Stimulated activated CD8-positive, alpha-beta memory T cell treated with anti-CD3 and anti-CD28 coated beads, Interleukin-7, amount 100 ng/mL, for 4 hours (primary cell): ENCODE measurements around the gene HAP1.
"Not testable (repeated sequence)": the region's sequence is repeated elsewhere in the genome, so short reads cannot be mapped to it uniquely, and the experiment has no call there.

Experiments used
- DNase-seq, 2 donors: peaks; one replicate each; pipeline ENCODE4 v3.0.0-alpha.2; 2020; ENCODE audit warnings: low read depth in 2 of 2

Gene HAP1

DNA sequence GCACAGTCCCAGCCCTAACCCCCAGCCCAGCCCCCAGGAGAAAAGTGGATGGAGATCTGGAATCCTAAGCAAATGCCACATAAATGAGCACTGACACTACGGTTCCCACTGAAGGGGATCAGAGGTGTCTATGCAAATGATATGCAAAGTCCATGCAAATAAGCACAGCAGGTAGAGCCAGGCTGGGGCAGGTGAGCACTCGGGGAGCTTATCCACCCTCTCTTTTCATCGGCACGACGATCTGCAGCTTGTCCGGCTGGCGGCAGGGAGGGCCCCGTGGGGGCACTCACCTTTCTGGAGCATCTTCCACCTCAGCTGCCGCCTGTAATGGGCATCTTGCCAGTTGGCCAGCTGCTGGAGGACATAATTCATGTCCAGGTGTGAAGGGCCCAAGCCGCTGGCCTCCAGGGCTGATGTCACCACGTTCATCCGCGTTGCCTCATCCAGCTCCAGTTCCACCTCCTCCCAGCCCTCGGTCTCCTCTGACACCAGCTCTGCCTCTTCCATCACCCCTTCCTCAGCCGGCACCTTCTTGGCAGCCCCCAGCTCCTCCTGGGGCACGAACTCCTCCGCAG is 9.9 kb downstream of the HAP1 start:
- DNase-seq = no peak

DNA sequence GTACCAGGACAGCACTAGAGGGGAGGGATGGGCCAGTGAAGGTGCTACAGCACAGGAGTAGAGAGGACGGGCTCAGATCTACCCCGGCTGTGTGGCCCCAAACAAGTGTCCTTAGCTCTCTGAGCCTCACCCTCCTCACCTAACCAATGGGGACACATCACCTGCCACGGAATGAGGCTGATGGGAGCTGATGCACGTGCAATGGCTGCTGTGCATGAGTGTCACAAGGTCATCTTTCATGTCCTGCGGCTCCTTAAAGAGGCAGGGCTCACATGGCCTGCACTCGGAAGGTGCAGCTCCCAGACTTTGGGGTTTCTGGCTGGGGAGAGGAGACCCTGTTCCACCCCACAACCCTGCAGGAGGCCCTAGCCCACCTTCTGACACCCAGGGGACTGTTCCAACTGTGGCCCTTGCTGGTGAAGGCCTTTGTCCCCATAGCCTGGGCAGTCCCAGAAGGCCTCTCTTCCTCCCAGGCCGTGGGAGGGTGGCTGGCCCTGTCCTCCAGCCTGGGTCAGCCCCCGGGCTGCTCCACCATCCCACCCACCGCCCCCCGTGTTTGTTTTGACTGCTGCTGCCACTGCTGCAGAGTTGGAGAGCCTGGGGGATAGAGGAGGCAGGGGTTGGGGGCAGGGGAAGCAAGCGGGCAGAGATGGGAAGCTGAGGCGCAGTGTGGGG is 10.5 kb downstream of the HAP1 start:
- no peak for DNase-seq

DNA sequence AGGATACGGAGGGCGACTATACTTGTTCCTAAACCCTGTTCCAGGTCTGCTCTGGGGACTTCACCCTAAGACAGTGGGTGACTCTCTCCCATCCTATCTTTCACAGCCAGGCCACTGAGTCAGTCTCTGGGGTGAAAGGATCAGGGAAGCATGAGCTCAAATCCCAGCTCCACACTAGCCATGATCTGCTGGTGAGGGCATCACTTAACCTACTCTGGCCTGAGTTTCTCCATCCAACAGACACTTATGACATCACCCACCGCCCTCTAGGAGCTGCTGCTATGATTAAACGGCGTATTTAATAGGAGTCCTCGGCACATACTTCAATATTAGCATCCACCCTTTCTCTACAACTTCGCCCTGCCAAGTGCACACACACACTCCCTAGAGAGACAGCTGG is 12.2 kb downstream of the HAP1 start:
- no peak for DNase-seq

DNA sequence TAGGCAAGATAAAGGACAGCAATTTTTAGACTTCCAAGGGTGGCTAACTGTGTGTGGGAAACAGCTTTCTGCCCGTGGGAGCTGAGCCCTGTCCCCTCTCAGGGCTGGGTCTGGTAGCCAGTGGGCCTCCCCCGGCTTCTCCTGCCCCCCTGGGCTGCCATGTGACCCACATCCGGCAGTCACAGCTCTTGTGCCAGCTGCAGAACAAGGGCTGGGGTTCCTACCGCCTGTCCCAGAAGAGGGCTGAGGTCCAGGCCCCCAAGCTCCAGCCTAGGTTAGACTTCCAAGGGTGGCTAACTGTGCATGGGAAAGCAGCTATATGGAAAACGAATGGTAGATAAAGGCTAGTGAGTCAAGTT is 16.2 kb downstream of the HAP1 start:
- no peak for DNase-seq

DNA sequence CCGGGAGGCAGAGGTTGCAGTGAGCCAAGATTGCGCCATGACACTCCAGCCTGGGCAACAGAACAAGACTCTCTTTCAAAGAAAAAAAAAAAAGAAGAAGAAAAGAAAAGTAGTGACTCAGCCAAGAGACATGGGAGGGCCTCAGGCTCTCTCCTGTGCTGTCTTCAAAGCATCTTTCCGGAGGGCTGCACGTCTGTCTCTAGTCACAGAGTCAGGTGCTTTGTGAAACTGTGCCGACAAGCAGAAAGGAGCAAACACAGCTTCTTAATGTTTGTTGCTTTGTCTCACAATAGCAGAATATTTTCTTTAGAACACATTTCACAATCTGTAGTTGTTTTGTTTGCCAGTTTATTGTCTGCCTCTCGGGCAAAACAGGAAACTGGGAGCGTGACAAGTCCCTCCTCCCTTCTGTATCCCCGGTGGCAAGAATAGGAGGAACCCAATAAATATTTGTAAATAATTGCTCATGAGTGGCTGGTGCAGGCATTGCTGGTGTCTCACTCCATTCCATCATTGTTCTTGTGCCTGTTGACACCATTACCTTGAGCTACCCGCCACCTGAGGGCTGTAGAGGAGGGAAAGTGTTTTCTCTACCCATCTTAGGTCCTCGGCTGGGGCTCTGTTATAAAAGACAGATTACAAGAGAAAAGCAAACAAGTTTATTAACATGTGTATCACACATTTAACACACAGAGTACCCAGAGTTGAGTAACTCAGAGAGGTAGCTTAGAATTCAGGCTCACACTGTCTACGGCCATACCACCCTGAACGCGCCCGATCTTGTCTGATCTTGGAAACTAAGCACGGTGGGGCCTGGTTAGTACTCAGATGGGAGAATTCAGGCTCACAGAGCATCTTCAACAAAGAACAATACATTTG is 16.8 kb downstream of the HAP1 start:
- DNase-seq = no peak

DNA sequence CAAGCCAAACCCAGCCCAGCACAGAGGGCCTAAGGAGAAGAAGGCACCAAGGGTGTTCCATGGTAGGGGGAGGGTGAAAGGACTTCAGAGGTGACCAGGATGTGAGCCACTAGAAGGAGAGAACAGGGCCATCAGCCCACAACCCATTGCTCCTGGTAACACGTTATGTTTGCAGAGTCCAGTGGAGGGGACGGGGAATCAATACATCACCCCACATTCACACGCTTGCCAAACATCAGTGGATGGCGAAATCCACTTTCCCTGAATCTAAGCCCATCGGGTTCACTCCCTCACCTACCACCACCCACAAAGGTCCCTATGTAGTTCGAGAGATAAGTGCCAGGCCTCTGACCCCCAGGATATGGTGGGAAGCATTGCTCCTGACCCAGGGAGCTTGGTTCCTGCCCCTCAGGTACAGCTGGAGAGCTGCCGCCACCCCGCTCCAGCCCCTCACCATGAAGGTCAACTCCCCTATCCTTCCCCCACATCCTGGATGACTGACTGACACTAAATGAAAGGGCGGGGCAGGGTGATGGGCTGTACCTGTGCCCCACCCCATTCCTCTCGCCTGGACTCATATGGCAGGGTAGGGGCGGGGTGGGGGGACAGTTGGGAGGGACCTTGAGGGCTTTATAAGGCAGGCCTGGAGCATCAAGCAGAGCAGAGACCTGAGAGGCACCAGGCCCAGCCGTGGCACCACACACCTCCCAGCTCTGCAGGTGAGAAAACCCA is 22.6 kb downstream of the HAP1 start, which contains the start of gene GAST:
TSS of gene GAST (plus strand) at position 663 of the 732 bp plus-strand sequence. CDS start 3,106 bp downstream, outside the sequence.
- no peak for DNase-seq

DNA sequence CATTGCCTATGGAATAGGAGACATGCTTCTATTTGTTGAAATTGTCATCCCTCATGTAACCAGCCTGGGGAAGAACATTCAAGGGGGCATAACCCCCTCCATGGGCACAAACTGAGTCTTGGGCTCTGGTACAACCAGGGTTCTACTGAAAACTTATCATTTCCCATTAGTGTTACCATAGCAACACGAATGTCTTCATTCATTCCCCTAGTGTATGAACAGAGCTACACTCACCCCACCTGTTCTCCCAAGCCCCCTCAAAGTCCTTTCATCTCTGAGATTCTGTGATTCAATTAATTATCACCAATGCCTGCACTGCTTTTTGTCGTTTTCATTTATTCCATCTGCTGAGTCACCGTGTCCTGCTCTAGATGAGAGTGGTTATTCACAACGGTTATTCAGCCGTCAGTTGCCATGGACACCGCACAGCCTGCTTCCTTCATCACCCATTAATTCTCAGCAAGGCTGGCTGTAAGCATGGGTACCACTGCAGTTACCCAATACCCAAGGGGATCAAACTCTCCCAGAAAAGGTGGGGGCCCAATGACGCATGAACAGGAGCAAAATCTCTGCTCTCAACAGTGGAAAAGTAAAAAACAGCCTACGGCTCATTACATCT is 23.9 kb downstream of the HAP1 start:
- peak; percentile 13 to 29 for DNase-seq

DNA sequence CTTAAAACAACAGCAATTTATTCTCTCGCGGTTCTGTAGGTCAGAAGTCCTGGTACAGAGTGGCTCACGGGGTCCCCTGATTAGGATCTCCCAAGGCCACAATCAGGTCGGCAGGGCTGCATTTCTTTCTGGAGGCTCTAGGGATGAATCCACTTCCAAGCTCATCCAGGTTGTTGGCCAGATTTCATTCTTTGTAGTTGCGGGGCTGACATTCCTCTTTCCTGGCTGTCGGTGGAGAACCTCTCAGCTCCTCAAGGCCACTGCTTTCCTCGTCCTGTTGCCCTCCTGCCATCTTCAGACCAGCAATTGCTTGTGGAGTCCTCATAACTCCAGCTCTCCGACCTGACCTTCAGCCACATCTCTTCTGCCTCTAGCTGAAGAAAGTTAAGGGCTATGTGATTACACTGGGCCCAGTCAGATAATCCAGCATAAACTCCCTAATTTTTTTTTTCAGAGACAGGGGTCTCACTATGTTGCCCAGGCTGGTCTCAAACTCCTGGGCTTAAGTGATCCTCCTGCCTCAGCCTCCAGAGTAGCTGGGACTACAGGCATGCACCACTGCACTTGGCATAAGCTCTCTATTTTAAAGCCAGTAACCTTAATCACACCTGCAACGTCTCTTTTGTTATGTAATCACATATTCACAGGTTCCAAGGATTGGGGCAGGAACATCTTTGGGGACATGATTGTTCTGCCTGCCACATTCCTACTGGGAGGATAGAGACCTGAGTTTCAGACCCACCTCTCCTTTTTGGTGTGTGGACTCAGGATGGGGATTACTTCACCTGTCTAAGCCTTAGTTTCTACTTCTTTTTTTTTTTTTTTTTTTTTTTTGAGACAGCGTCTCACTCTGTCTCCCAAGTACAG is 26.4 kb downstream of the HAP1 start:
- DNase-seq = no peak

DNA sequence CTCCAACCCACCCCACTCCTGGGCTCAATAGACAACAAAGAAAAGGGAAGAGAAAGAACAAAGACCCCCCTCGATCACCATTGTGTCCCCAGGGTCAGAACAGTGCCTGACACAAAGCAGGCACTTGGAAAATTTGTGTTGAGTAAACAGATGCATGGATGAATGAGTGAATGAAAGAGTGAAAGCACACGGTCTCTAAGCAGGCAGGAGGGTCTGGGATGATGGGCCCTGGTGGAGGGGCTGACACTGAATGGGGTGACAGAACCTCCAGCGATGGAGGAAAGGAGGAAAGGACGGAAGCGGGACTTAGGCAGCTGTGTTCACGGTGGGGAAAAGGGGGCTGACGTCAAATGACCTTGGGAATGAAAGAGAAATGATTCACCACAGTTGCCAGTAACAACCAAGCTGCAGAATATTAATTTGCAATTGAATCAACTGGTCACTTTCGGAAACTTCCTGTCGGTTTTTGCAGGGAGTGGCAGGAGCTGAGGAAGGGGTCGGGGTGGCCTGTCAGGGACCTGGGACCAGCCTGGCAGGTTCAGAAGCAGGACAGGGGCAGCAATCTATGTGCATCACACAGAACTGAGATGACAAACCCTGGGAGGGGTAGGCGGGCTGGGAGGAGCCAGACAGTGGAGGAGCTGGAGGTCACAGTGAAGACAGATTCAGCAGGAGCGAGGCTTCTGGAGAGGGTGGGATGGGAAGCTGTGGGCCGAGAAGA is 29.0 kb downstream of the HAP1 start:
- DNase-seq = no peak

DNA sequence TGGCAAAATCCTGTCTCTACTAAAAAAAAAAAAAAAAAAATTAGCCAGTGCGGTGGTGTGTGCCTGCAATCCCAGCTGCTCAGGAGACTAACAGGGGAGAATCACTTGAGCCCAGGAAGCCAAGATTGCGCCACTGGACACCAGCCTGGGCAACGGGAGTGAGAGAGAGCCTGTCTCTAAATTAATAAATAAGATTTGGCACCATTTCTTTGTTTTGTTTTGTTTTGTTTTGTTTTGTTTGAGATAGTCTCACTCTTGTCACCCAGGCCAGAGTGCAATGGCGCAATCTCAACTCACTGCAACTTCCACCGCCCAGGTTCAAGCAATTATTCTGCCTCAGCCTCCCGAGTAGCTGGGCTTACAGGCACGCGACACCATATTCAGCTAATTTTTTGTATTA is 31.7 kb downstream of the HAP1 start:
- DNase-seq = no peak

DNA sequence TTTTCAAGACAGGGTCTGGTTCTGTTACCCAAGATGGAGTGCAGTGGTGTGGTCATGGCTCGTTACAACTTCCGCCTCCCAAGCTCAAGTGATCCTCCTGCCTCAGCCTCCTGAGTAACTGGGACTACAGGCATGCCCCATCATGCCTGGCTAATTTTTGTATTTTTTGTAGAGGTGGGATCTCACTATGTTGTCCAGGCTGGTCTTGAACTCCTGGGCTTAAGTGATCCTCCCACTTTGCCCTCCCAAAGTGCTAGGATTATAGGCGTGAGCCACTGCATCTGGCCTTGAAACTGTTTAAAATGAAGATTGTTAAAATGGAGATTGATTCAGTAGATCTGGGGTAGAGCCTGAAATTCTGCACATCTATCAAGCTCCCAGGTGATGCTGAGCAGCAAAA is 33.6 kb downstream of the HAP1 start:
- DNase-seq = not testable (repeated sequence)

DNA sequence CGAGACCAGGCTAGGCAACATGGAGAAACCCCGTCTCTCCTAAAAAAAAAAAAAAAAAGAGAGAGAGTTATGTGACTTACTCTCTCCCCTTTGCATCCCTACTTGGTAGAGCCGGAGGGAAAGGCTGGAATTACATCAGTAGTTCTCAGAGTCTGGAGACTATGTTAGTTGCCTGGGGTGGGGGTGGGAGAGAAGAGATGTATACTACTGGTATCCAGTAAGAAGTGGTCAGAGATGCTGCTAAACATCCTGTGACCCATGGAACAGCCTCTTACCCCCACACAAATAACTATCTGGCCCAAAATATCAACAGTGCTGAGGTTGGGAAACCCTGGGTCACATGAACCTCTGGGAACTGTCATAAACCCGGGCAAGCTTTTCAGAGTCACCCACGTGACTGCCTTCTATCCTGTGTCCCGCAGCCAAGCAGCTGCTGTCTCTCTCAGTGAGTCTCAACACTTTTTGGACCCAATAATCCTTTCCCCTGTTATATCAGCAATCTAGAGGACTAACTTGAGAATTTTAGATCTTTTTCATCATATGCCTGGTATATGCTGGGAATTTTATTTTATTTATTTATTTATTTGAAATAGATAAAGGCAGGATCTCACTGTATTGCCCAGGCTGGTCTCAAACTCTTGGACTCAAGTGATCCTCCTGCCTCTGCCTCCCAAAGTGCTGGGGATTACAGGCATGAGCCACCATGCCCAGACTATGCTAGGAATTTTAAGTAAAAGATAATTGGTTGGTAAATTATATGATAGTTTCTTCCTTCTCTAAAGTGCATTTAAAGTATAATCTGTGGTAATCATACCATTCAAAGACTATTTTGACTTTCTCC is 37.1 kb downstream of the HAP1 start:
- no peak for DNase-seq

DNA sequence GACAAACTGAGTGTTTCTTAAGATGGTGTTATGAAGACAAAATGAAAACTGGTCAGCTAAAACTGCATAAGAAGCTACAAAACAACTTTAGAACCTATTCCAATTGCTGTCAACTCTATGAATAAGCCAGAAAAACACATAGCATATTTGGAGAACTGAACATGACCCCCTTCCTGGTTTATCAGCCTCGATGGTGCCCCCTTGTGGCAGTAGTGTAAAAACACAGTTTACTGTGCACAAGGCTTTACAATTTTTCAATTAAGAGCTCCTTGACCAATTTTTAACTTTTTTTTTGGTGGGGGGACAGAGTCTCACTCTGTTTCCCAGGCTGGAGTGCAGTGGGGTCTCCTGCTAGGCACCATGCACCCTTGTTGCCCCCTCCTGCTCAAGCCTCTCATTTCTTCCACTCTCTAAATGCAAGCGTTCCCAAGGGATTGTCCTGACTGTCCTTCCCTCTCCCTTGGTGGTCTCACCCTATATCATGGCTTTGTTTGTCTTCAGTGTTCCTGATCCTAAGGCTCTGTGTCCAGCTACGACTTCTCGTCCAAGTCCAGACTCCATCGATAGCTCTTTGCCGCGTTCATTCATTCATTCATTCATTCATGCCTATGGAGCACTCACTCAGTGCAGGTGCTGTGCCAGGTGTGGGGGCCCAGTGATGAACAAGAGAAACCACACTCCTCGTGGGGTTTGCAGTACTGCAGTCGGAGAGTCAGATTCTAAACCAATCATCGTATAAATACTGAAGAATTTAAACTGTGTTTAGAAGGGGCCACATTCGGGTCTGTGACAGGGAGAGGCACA is 38.3 kb downstream of the HAP1 start:
- DNase-seq = peak; percentile 52 to 66

DNA sequence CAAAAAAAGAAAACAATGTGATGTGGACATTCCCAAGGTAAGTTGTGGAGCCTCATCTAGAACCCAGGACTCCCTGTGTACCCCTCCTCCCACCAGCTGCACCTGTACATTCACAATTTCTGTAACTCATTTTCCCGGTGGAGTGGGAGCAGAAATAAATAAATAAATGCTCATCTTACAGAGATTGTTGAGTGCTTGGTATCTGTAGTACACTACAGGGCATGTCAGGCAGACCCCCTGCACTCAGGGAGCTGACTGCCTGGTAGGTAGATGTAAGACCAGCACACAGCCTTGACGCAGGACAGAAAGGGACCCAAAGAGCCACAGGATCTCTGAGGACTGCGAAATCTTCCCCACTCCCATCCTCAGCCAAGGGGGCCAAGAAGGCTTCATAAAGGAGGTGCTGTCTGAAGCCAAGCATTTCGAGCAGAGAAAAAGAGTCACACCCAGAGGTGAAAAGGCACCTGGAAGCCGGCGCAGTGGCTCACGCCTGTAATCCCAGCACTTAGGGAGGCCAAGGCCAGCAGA is 39.2 kb downstream of the HAP1 start:
- no peak for DNase-seq

DNA sequence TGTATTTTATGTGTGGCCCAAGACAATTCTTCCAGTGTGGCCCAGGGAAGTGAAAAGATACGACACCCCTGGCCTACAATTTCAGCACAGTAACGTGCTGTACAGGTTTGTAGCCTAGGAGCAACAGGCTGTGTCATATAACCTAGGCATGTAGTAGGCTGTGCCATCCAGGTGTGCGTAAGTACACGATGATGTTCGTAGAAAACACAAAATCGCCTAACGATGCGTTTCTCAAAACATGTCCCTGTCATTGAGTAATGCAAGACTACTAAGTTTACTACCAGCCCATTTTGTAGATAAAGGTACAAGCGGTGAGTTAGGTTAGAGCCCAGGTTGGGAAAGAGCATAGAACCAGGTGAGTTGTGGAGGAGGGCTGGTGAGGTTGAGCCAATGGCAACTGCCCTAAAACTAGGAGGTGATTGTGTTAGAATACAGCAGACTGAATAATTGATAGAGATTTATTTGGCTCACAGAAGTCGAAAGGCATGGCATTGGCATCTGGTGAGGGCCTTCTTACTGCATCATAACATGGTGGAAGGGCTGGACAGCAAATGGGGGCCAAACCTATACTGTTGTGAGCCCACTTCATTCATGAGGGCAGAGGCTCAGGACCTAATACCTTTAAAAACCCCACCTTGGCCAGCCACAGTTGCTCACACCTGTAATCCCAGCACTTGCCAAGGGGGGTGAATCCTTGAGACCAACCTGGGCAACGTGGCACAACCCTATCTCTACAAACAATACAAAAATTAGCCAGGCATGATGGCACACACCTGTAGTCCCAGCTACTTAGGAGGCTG is 41.5 kb downstream of the HAP1 start:
- no peak for DNase-seq

DNA sequence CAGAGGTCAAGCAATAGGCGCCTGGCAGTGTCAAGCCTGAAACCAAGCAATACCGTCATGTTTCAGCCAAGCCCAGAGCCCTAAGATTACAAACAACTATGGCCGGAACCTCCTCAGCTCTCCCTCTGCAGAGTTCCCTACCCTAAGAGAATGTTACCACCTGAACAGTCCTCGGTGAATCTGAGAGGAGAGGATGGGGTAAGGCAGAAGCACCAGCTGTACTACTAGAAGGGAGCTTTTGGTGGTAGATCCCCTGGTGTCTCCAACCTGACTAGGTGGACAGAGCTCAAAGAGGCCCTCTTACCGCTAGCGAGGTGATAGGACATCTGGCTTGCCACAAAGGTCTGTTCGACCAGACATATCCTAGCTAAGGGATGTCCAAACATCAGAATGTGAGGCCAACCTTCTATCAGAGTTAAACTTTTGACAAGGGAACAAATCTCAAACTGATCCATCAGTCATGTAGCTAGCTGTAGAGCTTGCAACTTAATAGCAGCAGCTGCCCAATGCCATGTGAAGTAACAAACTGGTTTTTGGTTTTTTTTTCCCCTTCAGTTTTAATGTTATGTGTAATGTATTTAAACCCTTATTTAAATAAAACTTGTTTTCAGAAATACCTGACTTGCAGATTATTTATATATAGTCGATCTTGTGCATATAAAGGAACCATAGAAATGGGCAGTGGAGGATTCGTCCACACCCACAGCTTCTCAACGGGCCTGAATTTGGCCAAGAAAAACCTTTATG is 43.2 kb downstream of the HAP1 start:
- DNase-seq = no peak

DNA sequence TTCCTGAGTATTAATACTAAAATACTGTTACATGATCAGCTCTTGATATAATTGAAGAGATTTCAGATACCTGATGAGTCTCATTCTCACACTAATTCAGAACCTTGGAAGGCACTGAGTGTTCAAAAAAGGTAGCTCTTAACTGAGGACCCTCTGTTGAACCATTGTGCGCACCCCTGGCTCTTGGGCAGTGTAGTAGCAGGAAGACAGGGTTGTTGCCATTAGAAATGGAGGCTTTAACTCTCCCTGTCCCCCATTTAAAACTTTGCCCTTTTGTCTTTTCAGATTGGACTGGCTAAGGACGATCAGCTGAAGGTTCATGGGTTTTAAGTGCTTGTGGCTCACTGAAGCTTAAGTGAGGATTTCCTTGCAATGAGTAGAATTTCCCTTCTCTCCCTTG is 43.9 kb downstream of the HAP1 start:
- DNase-seq = no peak
